IPS-NIHi7 (cell line): ENCODE data around the gene ICAM2.

Experiments used
- DNase-seq: peaks from one replicate; pipeline ENCODE4 v3.0.0; 2012; ENCODE audit warnings: mixed read lengths; ENCODE audit errors: extremely low spot score

ICAM2 gene

GRCh38 chr17:64020056-64020766 is at the start of gene ICAM2:
Gene ICAM2, minus strand, starts transcription at chr17:64020633. Its CDS starts 13,942 bp downstream, at chr17:64006691.
- DNase-seq, result no peak

GRCh38 chr17:64070213-64070612 is 49.8 kb upstream of the ICAM2 start:
- no peak for DNase-seq

GRCh38 chr17:64069143-64069542 is 48.7 kb upstream of the ICAM2 start:
- DNase-seq, result no peak

- no peak for DNase-seq
Measured at GRCh38 chr17:64067657-64068056, 47.2 kb upstream of the ICAM2 start.

GRCh38 chr17:64066716-64067115 is 46.3 kb upstream of the ICAM2 start:
- DNase-seq, result no peak

- DNase-seq, result no peak
Measured at GRCh38 chr17:64065161-64065560, 44.7 kb upstream of the ICAM2 start.

GRCh38 chr17:64064331-64064730 is 43.9 kb upstream of the ICAM2 start:
- no peak for DNase-seq

GRCh38 chr17:64063766-64064224 is 43.4 kb upstream of the ICAM2 start:
- DNase-seq, result peak; percentile 91

- DNase-seq, result no peak
Measured at GRCh38 chr17:64063088-64063487, 42.7 kb upstream of the ICAM2 start.

- no peak for DNase-seq
Measured at GRCh38 chr17:64061178-64061898, 40.9 kb upstream of the ICAM2 start.

GRCh38 chr17:64060331-64060730 is 39.9 kb upstream of the ICAM2 start:
- no peak for DNase-seq

GRCh38 chr17:64059756-64060155 is 39.3 kb upstream of the ICAM2 start:
- no peak for DNase-seq

- DNase-seq, result no peak
Measured at GRCh38 chr17:64058621-64059020, 38.2 kb upstream of the ICAM2 start.

GRCh38 chr17:64057701-64058263 is 37.3 kb upstream of the ICAM2 start:
- DNase-seq, result no peak

- DNase-seq, result peak; percentile 88
Measured at GRCh38 chr17:64056269-64057005, 36.0 kb upstream of the ICAM2 start.

GRCh38 chr17:64055183-64056142 is 35.0 kb upstream of the ICAM2 start:
- no peak for DNase-seq

GRCh38 chr17:64054304-64054703 is 33.9 kb upstream of the ICAM2 start:
- DNase-seq, result no peak

- no peak for DNase-seq
Measured at GRCh38 chr17:64053101-64053500, 32.7 kb upstream of the ICAM2 start.

GRCh38 chr17:64051153-64051552 is 30.7 kb upstream of the ICAM2 start:
- DNase-seq, result no peak

- DNase-seq, result no peak
Measured at GRCh38 chr17:64048805-64049204, 28.4 kb upstream of the ICAM2 start.

- DNase-seq, result no peak
Measured at GRCh38 chr17:64045176-64045575, 24.7 kb upstream of the ICAM2 start.
